Fibroblast of pulmonary artery (primary cell): ENCODE data around the gene OSTN.

Experiments used
- DNase-seq: peaks from one replicate; pipeline ENCODE4 v3.0.0-alpha.2; 2010; ENCODE audit warnings: low read depth
- H3K4me3 ChIP-seq: replicated peaks from 2 replicates; pipeline ENCODE4 v1.5.1; 2011; ENCODE audit warnings: low read depth, mild to moderate bottlenecking, control low read depth, low read length, moderate library complexity
- TF ChIP-seq, protein P1 (sequence below): IDR thresholded peaks from 2 replicates; pipeline ENCODE4 v1.5.1; 2011; ENCODE audit warnings: mild to moderate bottlenecking, control low read depth, low read length, inconsistent platforms; ENCODE audit errors: missing control alignments

Gene OSTN

DNA sequence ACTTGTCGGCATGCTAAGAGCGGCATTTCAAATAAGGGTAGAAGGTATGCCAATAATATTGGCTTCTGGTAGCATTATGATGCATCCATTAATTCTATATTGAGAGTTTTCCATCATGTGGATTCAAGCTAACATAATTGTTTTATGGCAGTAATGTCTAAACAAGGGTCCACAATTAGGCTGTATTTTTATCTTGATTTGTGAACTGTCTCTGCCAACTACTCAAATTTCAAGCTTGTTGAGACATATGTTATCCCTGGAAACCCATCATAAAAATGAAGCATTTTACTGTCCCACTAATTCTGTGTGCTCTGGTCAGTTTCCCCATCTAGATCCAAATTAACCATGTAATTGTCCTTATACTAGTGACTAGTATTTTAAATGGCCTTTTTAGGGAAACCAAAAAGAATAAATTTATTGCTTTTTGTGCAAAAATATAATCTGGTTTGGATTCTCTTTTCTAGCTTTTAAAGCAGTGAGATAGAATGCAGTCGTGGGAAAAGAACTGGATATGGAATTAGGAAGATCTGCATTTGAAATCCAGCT lies 1.2 kb upstream of the OSTN start:
- no peak overlapping the region for H3K4me3 ChIP-seq
- DNase-seq = no peak
- TF ChIP-seq, protein P1, sequence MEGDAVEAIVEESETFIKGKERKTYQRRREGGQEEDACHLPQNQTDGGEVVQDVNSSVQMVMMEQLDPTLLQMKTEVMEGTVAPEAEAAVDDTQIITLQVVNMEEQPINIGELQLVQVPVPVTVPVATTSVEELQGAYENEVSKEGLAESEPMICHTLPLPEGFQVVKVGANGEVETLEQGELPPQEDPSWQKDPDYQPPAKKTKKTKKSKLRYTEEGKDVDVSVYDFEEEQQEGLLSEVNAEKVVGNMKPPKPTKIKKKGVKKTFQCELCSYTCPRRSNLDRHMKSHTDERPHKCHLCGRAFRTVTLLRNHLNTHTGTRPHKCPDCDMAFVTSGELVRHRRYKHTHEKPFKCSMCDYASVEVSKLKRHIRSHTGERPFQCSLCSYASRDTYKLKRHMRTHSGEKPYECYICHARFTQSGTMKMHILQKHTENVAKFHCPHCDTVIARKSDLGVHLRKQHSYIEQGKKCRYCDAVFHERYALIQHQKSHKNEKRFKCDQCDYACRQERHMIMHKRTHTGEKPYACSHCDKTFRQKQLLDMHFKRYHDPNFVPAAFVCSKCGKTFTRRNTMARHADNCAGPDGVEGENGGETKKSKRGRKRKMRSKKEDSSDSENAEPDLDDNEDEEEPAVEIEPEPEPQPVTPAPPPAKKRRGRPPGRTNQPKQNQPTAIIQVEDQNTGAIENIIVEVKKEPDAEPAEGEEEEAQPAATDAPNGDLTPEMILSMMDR = no peak

DNA sequence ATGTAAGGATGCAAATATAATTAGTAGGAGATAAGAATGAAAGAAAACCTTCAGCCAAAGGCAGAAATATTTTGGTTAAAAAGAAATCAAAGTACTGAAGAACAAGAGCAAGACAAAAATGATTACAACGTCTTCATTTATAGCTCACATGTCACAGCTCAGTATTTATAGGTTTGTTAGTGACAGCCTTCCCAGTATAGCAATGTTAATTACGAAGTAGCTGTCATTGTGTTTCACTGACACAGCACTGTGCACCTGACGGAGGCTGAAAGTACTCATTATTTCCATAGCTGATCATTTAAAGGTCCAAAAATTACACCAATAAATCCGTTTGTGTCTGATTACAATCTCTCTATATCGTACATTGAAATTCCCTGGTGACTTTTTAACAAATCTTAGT lies 561 bp upstream of the OSTN start:
- H3K4me3 ChIP-seq = no peak overlapping the region
- TF ChIP-seq, protein P1 = no peak
- DNase-seq = no peak

DNA sequence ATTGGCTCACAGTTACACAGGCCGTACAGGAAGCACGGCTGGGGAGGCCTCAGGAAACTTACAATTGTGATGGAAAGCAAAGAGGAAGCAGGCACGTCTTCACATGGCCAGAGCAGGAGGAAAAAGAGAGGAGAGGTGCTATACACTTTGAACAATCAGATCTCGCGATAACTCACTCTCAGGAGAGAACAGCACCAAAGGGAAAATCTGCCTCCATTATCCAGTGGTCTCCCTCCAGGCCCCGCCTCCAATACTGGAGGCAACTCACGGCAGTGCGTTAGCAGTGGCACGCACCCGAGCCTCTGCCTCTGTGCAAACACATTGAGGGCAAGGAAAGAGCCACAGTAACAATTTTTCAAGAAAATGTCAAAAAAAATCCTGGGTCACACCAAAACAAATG lies 11.0 kb downstream of the OSTN start:
- H3K4me3 ChIP-seq = no peak overlapping the region
- TF ChIP-seq, protein P1 = no peak

DNA sequence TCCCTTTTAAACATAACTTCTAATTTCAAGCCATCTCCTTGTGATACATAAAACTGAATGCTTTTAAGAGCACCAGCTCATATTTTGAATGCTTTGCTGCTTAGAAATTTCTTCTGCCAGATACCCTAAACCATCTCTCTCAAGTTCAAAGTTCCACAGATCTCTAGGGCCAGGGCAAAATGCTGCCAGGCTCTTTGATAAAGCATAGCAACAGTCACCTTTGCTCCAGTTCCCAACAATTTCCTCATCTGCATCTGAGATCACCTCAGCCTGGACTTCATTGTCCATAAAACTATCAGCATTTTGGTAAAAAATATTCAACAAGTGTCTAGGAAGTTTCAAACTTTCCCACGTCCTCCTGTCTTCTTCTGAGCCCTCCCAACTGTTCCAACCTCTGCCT lies 17.5 kb downstream of the OSTN start:
- H3K4me3 ChIP-seq = no peak overlapping the region
- no peak for DNase-seq
- TF ChIP-seq, protein P1 = no peak

More for the DNA sequence above, 11.0 kb downstream of the OSTN start:
- DNase-seq = no peak

DNA sequence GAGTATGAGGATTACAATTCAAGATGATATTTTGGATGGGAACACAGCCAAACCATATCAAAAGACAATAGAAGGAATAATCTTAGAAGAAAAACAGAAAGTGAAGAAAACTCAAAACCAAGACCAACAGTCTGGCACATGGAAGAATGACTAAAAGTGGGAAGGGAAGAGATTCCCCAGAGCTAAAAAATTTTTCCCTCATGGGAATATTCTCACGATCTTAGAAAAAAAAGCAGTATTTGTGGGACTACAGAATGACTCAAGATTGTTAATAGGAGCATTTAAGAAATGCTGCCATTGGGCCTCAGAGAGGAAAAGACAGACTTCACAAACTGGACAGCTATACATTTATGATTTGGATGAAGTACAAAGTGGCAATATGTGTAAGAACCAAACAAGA lies 18.3 kb downstream of the OSTN start:
- DNase-seq = peak; percentile 29
- H3K4me3 ChIP-seq = no peak overlapping the region
- TF ChIP-seq, protein P1 = no peak

DNA sequence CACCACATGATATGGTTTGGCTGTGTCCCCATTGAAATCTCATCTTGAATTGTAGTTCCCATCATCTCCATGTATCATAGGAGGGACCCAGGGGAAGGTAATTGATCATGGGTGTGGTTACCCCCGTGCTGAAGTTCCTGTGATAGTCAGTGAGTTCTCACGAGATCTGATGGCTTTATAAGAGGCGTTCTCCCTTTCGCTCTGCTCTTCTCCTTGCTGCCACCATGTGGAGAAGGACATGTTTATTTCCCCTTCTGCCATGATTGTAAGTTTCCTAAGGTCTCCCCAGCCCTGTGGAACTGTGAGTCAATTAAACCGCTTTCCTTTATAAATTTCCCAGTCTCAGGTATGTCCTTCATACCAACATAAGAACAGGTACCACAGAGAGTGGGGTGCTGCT lies 21.9 kb downstream of the OSTN start:
- no peak for DNase-seq
- TF ChIP-seq, protein P1 = no peak
- H3K4me3 ChIP-seq = no peak overlapping the region

DNA sequence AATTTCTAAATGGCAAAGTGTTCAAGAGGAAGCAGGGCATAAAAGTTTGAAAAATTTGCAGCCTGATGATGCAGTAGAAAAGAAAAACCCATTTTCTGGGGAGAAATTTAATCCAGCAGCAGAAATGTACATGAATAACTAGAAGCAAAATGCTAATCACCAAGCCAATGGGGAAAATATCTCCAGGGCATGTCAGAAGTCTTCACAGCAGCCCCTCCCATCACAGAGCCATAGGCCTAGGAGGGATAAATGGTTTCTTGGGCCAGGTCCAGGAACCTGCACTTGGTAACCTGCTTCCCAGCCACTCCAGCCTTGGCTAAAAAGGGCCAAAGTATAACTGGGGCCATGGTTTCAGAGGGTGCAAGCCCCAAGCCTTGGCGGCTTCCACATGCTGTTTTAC lies 22.6 kb downstream of the OSTN start:
- H3K4me3 ChIP-seq = no peak overlapping the region
- TF ChIP-seq, protein P1 = no peak
- DNase-seq = no peak
